ENCODE results near the gene TOMM34.

TOMM34 gene

GRCh38 chr20:44962483-44962882 lies 2.3 kb upstream of the TOMM34 start:
- no peak for DNase-seq (ENCODE audit: low read depth)

GRCh38 chr20:44961870-44962267 lies 1.7 kb upstream of the TOMM34 start:
- no peak for DNase-seq (ENCODE audit: low read depth)

GRCh38 chr20:44961011-44961869 lies 1.0 kb upstream of the TOMM34 start:
- no peak for DNase-seq (ENCODE audit: low read depth)

- DNase-seq (ENCODE audit: low read depth) = peak; percentile 41
Observed at GRCh38 chr20:44959638-44960102, 527 bp downstream of the TOMM34 start.

- DNase-seq (ENCODE audit: low read depth) = no peak
Observed at GRCh38 chr20:44959082-44959637, 1.0 kb downstream of the TOMM34 start.

- DNase-seq (ENCODE audit: low read depth) = no peak
Observed at GRCh38 chr20:44958276-44958675, 1.9 kb downstream of the TOMM34 start.

- no peak for DNase-seq (ENCODE audit: low read depth)
Observed at GRCh38 chr20:44956410-44956809, 3.8 kb downstream of the TOMM34 start.

GRCh38 chr20:44955270-44955669 lies 4.9 kb downstream of the TOMM34 start:
- no peak for DNase-seq (ENCODE audit: low read depth)

GRCh38 chr20:44954211-44954610 lies 6.0 kb downstream of the TOMM34 start:
- no peak for DNase-seq (ENCODE audit: low read depth)

- DNase-seq (ENCODE audit: low read depth) = no peak
Observed at GRCh38 chr20:44952731-44953130, 7.5 kb downstream of the TOMM34 start.

- no peak for DNase-seq (ENCODE audit: low read depth)
Observed at GRCh38 chr20:44950368-44950767, 9.8 kb downstream of the TOMM34 start.

- no peak for DNase-seq (ENCODE audit: low read depth)
Observed at GRCh38 chr20:44948513-44948912, 11.7 kb downstream of the TOMM34 start.

- no peak for DNase-seq (ENCODE audit: low read depth)
Observed at GRCh38 chr20:44948107-44948506, 12.1 kb downstream of the TOMM34 start.

- DNase-seq (ENCODE audit: low read depth) = no peak
Observed at GRCh38 chr20:44946271-44946852, 13.8 kb downstream of the TOMM34 start.

GRCh38 chr20:44945261-44945660 lies 14.9 kb downstream of the TOMM34 start:
- no peak for DNase-seq (ENCODE audit: low read depth)

- no peak for DNase-seq (ENCODE audit: low read depth)
Observed at GRCh38 chr20:44943828-44944227, 16.4 kb downstream of the TOMM34 start.

- no peak for DNase-seq (ENCODE audit: low read depth)
Observed at GRCh38 chr20:44942264-44942973, 17.8 kb downstream of the TOMM34 start.

- no peak for DNase-seq (ENCODE audit: low read depth)
Observed at GRCh38 chr20:44941120-44941691, 19.0 kb downstream of the TOMM34 start.

- no peak for DNase-seq (ENCODE audit: low read depth)
Observed at GRCh38 chr20:44938637-44939036, 21.6 kb downstream of the TOMM34 start.

- no peak for DNase-seq (ENCODE audit: low read depth)
Observed at GRCh38 chr20:44936510-44936909, 23.7 kb downstream of the TOMM34 start.

- no peak for DNase-seq (ENCODE audit: low read depth)
Observed at GRCh38 chr20:44932916-44933315, 27.3 kb downstream of the TOMM34 start.

- no peak for DNase-seq (ENCODE audit: low read depth)
Observed at GRCh38 chr20:44931911-44932310, 28.3 kb downstream of the TOMM34 start.

Data from stimulated activated CD8-positive, alpha-beta memory T cell treated with anti-CD3 and anti-CD28 coated beads, Interleukin-7, amount 100 ng/mL, for 24 hours (primary cell).